ENCODE measurements around the gene AQP12A.

The AQP12A gene

GRCh38 chr2:240703417-240704341 lies 12.0 kb downstream of the AQP12A start:
- no peak for TF ChIP-seq CTCF (IDR thresholded peaks at IDR 0.05)

GRCh38 chr2:240704651-240705050 lies 13.0 kb downstream of the AQP12A start:
- no peak for TF ChIP-seq CTCF (IDR thresholded peaks at IDR 0.05)

GRCh38 chr2:240705204-240705791 lies 13.6 kb downstream of the AQP12A start:
- TF ChIP-seq CTCF (IDR thresholded peaks at IDR 0.05) = no peak

GRCh38 chr2:240707043-240707756 lies 15.5 kb downstream of the AQP12A start:
- no peak for TF ChIP-seq CTCF (IDR thresholded peaks at IDR 0.05)

- TF ChIP-seq CTCF (IDR thresholded peaks at IDR 0.05) = no peak
Measured at GRCh38 chr2:240707821-240708220, 16.2 kb downstream of the AQP12A start.

GRCh38 chr2:240708457-240708856 lies 16.8 kb downstream of the AQP12A start:
- no peak for TF ChIP-seq CTCF (IDR thresholded peaks at IDR 0.05)

GRCh38 chr2:240711296-240711695 lies 19.6 kb downstream of the AQP12A start:
- TF ChIP-seq CTCF (IDR thresholded peaks at IDR 0.05) = no peak
